Activated naive CD4-positive, alpha-beta T cell treated with anti-CD3 and anti-CD28 coated beads, Interleukin-2, amount 10 ng/mL, durations not matched to agents 7 days and 5 days (primary cell): Measurements from ENCODE around the gene HPX.

ENCODE experiments used
- CTCF ChIA-PET: fragments of 350-600 bp; sonication (Branson Sonifier 250); formaldehyde crosslinking; loops from one replicate; lab custom pipeline; 2021; ENCODE audit warnings: antibody characterized with exemption; lab: Charles Lee
- DNase-seq: peaks from one replicate; pipeline ENCODE4 v3.0.0-alpha.2; 2020
- H3K27ac Mint-ChIP-seq: one replicate; pipeline ENCODE4 v1.8.0; 2021; ENCODE audit warnings: mild to moderate bottlenecking, moderate library complexity, mixed read lengths
- H3K27me3 Mint-ChIP-seq: one replicate; pipeline ENCODE4 v1.8.0; 2021; ENCODE audit warnings: mild to moderate bottlenecking, mixed read lengths
- H3K36me3 Mint-ChIP-seq: one replicate; pipeline ENCODE4 v1.8.0; 2021; ENCODE audit warnings: mixed read lengths
- H3K4me1 Mint-ChIP-seq: one replicate; pipeline ENCODE4 v1.8.0; 2021; ENCODE audit warnings: mixed read lengths
- H3K4me3 Mint-ChIP-seq: one replicate; pipeline ENCODE4 v1.8.0; 2021; ENCODE audit warnings: mild to moderate bottlenecking, moderate library complexity, mixed read lengths
- H3K9me3 Mint-ChIP-seq: one replicate; pipeline ENCODE4 v1.8.0; 2021; ENCODE audit warnings: mixed read lengths

HPX gene

DNA sequence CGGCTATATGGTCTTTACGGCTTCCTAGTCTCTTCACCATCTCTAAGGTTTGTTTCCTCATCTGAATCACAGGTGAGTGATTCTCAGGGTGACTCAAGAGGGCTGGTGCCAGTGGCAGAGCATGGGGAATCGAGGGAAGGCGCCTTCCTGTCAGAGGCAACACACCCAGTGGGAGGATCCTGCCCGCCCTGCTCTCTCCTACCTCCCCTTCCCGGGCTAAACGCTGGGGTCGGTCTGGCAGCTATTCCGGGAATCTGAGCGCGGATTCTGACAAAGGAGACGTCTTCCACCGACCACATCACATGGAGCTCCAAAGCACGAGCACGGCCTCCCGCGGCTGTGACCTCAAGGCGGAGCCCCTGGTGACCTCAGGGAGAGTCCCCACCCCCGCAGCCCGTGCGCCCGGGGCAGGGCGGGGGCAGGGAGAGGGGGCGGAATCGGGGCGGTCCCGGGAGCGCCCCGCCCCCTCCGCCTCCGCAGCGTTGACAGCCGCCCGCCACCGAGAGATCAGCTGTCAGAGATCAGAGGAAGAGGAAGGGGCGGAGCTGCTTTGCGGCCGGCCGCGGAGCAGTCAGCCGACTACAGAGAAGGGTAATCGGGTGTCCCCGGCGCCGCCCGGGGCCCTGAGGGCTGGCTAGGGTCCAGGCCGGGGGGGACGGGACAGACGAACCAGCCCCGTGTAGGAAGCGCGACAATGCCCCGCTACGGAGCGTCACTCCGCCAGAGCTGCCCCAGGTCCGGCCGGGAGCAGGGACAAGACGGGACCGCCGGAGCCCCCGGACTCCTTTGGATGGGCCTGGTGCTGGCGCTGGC is 50.7 kb downstream of the HPX start, which contains the start of gene SMPD1:
TSS of gene SMPD1 (plus strand) at position 570 of the 813 bp plus-strand sequence. CDS start at position 695, 125 bp downstream.
- H3K9me3 Mint-ChIP-seq = no peaks in the 10 kb centered on the region
- H3K4me3 Mint-ChIP-seq = peak within 1 kb of the TSS; percentile 94
- no peaks in the 10 kb centered on the region for H3K27me3 Mint-ChIP-seq
- H3K4me1 Mint-ChIP-seq = peaks cover 57% of the 10 kb centered on the region
- CTCF ChIA-PET = interaction anchor here (1.1 to 7.2 kb wide), 4 partner anchors 9 to 53 kb away, joined by 3 to 52 read pairs (median 34); partner anchors contain the start of gene HPX
- H3K27ac Mint-ChIP-seq = peak within 1 kb of the TSS; percentile 94
- peaks cover 37% of the 10 kb centered on the region for H3K36me3 Mint-ChIP-seq
- DNase-seq = peak; percentile 96

DNA sequence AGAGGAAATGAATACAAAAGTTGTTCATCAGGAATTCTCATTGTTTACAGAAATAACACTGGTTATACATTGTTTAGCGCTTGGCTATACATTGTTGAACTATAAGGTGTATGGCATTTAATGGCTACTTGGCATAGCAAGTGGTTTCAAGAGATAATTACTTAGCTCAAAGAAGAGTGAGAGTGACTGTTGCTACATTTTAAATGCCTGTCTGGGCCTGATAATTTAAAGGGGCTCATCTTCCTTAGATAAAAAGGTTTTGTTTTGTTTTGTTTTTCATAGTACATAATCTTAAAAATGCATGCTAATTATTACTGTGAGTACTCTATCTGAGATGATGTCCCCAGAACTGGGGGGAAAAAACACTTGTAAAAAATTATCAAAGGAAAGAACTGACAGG is 52.0 kb downstream of the HPX start:
- CTCF ChIA-PET = interaction anchor here (5.3 to 7.2 kb wide), 2 partner anchors 11 to 55 kb away, joined by 45 to 52 read pairs; partner anchors contain the start of gene HPX
- Mint-ChIP-seq H3K27me3 (no peaks in the 10 kb centered on the region), H3K4me1 (peaks cover 60% of the 10 kb centered on the region), H3K36me3 (peaks cover 28% of the 10 kb centered on the region), H3K9me3 (no peaks in the 10 kb centered on the region), H3K4me3 (no peak overlapping the region), H3K27ac (peak overlapping the region; percentile 94)
- DNase-seq = no peak

DNA sequence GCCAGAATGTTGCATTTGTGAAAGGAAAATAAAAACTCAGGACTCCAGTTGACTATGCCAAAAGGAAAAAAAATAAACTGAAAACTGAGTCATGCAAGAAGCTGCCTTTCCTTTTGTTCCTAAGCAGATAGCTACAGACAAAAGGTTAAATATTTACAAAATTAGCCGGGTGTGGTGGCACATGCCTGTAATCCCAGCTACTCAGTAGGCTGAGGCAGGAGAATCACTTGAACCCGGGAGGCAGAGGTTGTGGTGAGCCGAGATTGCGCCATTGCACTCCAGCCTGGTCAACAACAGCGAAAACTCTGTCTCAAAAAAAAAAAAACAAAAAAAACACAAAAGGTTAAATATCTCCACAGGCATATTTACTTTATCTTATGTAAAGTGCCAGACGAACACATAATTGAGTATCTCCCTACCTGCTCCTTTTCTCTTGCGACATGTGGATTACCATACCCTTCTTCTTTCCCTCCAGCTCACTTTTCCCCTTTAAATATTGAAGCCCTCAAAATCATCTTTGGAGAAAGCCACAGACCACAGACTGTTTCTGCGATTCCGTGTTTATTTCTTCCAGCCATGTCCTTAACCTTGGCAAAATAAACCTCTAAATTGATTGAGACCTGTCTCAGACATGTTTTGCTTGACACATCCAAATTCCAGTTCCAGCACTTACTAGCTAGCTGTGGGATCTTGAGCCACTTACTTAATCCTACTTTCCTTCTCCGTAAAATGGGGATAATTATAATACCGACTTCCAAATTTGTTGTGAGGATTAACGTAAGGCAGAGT is 52.8 kb downstream of the HPX start:
- peaks cover 54% of the 10 kb centered on the region for H3K4me1 Mint-ChIP-seq
- DNase-seq = no peak
- H3K27ac Mint-ChIP-seq = no peak overlapping the region
- CTCF ChIA-PET = interaction anchor here (0.8 to 7.2 kb wide), 4 partner anchors 10 to 368 kb away, joined by 3 to 52 read pairs (median 25); partner anchors contain the start of gene HPX
- H3K36me3 Mint-ChIP-seq = peaks cover 20% of the 10 kb centered on the region
- H3K4me3 Mint-ChIP-seq = no peak overlapping the region
- H3K9me3 Mint-ChIP-seq = no peaks in the 10 kb centered on the region
- H3K27me3 Mint-ChIP-seq = no peaks in the 10 kb centered on the region

DNA sequence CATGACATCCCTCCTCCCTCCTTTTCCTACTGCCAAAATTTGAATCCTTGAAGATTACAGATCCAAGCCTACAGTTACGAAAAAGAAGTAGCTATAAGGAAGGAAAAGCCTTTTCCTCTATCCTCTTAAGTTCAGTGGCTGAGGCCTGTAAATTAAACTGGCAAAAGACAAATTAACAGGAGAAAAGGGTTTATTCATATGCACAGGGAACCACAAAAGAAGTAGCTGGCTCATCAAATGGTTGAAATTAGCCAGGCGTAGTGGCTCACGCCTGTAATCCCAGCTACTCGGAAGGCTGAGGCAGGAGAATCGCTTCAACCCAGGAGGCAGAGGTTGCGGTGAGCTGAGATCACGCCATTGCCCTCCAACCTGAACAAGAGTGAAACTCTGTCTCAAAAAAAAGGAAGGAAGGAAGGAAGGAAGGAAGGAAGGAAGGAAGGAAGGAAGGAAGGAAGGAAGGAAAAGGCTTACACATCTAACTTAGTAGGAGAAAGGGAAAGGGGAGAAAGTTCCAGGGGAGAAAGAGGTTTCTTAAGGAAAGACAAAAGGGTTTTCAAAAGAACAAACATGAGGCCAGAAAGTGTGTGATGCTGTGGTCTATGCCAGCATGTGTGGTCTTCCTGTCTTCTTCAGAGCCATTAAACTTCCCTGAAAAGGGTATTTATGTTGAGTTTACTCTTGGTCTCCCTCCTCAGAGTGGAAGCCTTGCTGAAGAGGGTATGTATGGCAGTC is 55.6 kb downstream of the HPX start:
- no peak for DNase-seq
- Mint-ChIP-seq H3K36me3 (peaks cover under 1% of the 10 kb centered on the region), H3K27ac (no peak overlapping the region), H3K4me3 (no peak overlapping the region), H3K4me1 (peaks cover 33% of the 10 kb centered on the region), H3K27me3 (no peaks in the 10 kb centered on the region), H3K9me3 (no peaks in the 10 kb centered on the region)
- CTCF ChIA-PET = interaction anchor here (0.8 to 7.2 kb wide), 3 partner anchors 52 to 106 kb away, joined by 3 to 52 read pairs (median 3); partner anchors contain the start of gene HPX
